NCI-H2227 treated with DMSO at 0.1 percent for 48 hours (cell line): ENCODE measurements around the gene SPATA17.

Experiments
- DNase-seq: peaks from one replicate; lab custom pipeline; 2025; lab: John Stamatoyannopoulos, UW

Gene SPATA17

DNA sequence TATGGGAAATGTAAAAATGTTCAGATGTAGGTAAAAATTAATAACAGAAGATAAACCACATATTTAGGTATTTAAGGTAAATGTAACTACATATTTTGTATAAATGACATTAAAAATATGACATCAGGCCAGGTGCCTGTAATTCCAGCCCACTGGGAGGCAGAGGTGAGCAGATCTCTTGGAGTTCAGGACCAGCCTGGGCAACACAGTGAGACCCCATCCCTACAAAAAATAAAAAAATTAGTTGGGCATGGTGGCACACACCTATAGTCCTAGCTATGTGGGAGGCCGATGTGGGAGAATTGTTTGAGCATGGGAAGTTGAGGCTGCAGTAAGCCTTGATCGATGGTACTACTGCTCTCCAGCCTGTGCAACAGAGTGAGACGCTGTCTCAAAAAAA is 216.5 kb downstream of the SPATA17 start:
- no peak for DNase-seq

DNA sequence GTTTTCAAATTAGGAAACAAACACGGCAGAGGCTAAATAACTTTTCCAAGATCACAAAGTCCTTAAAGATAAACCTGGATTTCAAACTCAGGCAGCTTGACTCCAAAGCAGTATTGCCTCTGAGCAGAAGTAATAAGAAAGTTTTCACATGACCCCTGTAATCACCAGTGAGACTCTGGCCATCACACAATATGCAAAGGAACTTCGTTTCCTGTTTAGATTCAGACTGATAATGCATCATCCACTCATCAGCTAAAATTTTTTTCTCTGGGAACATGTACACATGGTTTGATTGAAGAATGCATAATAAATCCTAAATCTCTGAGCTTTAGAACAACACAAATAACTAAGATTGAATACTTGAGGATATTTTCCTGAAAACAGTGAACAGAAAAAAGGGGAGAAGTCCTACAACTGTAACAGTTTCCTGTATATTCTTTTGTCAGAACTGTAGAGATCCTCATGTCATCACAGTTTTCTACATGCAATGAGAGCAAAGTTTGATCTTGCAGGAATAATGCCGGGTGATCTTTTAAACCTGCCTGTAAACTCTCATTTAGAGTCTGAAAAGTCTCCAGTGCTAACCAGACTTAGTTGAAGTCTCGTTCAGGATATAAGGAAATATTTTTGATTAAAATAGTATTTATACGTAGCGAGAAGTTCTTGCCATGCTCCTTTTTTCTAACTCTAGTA is 225.3 kb downstream of the SPATA17 start:
- no peak for DNase-seq

DNA sequence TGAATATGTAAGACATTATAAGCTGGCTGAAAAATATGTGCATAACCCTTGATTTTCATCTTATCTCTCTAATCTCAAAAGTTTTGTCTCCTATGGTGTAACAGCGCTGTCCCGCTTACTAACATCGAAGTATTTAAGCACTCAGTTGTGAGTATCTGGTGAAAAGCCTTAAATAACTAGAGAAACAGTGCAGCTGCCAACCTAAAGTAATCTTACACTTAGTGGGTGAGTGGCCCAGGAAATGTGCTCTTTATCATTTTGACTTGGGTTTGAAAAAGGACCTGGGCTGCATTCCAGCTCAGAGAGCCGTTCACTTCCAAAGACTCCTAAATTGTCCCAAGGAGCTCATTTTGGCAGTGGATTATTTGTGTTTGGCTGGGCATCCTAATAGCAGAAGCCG is 225.9 kb downstream of the SPATA17 start:
- DNase-seq, result no peak

DNA sequence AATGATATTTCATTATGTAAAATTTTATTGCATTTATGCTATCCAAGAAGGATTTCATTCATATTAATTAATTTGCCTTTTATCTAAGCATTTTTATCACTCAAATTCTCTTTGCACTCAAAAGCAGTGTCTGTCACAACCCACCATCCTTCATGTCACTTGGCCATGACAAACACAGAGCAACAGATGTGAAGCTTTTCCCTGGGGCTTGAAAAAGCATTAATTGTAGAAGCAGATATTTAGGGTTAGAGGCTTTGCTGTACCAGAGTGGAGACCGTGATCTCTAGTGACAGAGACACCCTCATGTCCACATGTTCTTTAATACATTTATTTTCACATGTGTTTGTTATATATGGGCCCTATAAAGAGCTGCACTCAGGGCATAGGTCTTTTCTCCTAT is 230.5 kb downstream of the SPATA17 start:
- no peak for DNase-seq

DNA sequence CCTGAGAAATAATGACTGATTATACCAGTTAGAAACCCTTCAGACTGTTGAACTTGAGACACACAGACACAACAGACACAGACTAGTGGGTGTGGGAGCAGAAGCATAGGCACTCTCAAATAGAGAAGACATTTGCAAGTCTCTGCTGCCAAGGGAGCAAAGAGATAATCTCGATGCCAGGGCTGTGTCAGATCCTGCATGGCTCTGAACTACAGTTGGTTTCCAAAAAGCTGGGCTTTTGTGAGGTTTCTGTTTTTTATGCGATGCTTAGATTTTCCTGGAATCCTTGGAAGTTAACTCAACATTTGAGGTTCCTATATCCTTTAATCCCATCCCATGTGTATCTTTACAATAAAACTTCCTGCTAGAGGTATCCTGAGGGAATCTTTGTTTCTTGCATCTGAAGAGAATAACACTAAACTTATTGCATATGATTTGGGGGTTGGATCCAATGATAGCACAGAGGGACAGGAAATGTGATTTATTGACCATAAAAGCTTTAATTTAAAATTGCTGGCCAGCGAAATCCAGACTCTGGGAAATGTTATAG is 236.4 kb downstream of the SPATA17 start:
- no peak for DNase-seq

DNA sequence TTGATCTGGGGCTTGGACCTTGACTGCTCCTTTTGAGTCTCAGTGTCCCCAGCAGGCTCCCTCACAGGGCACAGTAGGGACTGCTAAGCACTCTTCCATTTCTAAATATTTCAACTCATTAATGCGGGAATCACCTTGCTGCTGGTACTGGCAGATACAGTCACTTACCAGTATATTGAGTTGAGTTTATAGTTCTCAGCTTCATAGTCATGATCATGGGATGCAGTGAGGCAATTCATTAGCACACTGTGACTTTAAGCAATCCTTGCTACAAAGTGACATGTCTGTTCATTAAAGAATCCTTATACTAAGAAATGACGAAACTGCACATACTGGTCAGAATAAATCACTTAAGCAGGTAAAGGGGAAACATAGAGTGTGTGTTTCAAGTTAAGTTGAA is 240.8 kb downstream of the SPATA17 start:
- no peak for DNase-seq

DNA sequence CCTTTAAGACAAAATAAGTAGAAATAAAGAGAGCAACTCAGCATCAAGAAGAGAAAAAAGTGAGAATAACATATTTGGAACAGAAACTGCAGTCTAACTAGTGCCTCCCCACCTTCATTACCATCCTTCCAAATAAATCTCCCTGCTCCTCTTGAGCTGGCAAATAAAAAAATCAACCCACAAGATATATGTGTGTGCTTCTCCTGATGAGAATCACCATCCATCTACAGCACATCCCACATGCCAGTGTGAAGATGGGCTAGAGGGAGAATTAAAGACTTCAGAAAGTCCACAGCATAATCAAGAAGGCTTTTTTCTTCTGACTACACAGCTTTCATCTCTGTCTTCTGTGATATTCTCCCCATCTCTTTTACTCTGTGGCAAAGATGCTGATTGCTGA is 244.1 kb downstream of the SPATA17 start:
- no peak for DNase-seq

DNA sequence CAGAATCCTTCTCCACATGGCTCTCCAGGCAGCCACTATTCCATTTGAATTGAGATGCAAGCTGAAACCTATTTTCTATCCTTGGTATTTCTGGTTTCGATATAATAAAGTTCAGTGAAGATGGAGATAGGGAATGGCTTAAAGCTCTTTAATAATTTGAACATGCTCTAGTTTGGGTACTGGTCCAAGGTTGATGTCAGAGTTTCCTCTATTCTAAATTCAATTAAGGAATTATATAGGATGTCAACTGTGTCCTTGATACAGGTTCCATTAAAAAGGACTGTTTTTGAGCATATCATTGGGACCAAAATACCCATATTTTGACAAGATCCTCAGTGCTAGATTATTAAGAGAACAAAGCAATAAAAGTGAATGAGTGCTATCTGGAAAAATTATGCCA is 245.3 kb downstream of the SPATA17 start:
- no peak for DNase-seq

DNA sequence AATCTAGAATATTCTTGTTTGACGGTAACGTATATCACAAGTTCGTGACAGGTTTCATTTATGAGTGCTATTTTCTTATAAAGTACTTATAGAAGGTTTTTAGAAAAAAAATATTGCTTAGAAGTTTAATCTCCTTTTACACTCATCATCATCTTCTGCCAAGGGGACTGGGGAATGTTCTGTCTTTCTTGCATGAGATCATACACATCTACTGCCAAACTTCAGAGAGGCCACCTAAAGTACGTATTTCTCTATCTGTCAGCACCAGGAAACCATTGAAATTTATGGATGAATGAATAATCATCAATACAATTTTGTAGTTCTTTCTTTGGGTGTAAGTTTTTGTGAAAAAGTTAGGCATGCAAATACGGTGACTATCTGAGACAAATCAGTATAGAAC is 245.8 kb downstream of the SPATA17 start:
- DNase-seq, result no peak

DNA sequence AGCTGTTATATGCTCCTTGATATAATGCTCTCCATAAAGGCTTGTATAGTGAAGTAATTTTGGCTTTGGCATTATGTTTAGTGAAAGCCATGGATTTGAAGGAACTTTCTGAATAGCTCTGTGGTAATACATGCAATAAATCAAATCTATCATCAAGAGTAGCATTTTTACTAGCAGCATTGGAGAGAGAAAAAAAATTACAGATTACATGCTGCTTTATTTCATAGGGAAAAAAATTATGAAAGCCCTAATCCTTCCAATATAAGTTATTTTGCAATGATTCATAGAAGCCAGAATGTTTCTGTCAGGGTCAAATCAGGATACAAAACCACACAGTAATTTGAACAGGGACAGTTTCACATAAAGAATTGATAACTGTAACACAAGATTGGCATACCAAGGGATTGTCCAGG is 250.0 kb downstream of the SPATA17 start:
- DNase-seq, result no peak

DNA sequence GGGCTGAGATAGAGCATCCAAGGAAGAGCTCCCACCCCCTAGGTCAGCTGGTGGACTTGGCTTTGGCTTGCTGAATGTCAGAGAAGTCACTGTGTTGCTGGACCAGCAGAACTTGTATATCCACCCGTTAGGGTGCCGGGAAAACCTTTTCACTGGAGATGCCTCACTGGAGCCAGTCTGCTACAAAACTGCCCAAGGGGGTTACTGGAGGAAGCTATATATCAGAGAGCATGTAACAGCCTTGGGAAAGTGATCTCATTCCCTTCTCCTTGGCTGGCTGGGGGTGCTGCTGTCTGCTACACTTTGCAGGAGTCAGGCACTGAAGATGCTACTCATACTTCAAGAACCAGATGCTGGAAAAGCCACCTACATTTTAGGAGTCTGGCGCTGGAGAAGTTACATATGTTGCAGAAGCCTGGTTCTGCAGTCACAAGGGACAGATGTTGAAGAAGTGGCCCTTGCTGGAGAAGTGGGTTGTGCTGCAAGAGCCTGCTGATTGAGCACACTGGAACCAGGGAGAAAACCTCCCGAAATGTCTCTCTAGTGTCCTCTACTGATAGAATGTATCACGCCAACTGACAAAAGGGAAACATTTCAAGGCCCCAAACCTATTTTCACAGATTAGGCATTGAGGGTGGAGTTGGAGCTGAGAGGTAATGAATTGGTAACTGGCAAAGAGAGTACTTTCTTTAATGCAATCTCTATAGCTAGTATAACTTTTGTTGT is 250.6 kb downstream of the SPATA17 start:
- DNase-seq, result no peak

DNA sequence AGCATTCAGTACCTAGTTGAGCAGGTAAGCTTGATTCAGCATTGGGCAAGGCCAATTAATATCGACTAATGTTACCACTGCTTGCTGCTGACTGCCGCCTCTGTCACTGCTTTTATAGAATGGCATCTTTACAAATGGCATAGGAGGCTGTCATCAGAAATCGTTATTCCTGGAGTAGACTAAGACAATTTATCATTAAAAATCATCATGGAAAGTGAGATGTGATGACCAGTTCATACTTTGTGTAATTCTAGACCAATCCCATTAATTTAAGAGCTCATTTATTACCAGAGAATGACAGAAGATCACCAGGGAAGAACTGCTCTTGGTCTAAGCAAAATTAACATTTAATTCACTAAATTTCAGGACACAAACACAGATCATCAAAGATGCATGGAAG is 254.0 kb downstream of the SPATA17 start:
- DNase-seq, result no peak

DNA sequence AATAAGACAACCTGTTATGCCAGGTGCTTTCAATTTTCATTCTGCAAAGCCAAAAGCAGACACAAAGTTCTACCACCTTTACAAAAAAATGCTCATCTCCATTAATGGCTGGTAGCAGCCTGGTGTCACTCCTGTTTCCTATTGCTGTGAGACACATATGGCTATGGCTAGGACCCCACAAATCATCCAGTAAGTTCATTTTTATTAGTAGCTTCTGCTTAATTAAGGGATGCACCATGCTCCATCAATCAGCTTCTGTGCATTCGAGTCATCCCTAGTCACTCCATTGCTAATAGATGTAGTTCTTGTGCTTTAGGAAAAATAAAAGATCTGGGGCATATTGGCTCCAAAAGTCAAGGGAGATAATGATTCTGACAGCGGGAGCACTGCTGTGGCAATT is 257.2 kb downstream of the SPATA17 start:
- no peak for DNase-seq

DNA sequence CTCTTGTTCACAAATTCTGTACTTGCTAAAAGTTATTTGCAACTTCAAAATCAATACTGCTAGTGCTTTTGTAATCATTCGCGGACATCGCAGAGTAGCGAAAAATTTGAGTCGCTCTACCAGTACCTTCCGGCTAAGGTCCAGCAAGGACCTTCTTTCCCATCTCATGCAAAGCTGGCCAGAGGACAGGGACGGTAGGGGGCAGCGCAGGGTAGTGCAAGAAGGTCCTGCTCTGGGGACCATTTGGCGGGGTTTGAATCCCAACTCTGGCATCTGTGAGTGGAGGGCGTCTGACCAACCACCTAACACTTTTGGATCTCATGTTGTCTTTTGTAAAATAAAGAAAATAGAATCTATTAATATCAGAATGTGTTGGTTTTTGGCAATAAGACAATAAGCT is 258.3 kb downstream of the SPATA17 start:
- no peak for DNase-seq

DNA sequence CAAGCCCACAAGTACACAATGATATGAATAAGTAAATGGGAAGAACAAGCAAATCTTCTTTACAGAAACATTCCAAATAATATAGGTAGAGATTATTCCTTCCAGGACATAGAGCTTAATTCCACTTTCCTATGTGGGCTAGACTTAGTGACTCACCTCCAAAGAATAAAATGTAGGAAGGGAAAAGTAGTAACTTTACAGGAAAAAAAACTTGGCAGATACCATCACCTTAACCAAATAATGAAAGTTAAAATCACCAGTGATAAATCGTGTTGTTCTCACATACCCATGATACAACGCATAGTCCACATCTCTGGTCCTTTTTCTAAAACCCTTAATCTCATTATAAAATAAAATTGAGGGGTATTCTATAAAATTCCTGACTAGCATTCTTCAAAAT is 260.8 kb downstream of the SPATA17 start:
- no peak for DNase-seq

DNA sequence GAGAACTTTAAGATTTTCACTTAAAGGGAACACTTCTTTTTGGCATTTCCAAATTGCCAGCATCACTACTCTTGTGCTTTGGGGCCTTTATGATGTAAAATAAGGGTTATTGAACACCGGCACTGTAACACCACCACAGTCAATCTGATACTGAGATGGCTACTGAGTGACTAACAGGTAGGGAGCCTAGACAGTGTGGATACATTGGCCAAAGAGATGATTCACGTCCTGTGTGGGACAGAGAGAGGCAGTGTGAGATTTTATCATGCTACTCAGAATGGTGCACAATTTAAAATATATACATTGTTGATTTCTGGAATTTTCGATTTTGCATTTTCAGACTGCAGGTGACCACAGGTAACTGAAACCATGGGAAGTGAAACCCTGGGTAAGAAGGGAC is 261.6 kb downstream of the SPATA17 start:
- DNase-seq, result no peak

DNA sequence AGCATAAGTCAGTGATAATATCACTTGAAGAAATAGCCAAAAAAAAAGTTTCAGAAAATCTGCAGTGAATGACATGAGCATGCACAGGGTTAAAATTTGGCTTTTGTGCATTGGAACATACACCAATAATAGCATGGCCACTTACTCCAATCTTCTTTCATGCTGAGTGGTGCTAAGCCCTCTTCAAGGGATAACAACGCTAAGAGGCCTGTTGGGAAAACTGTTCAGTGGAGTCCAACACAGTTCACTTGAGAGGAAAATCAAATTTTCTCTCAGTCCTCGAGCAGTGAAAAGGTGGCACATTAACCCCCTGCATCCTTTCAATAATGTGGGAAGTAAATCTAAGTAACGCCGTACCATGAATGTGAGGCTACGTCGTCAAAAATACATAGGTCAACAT is 264.7 kb downstream of the SPATA17 start:
- peak; percentile 22 for DNase-seq

DNA sequence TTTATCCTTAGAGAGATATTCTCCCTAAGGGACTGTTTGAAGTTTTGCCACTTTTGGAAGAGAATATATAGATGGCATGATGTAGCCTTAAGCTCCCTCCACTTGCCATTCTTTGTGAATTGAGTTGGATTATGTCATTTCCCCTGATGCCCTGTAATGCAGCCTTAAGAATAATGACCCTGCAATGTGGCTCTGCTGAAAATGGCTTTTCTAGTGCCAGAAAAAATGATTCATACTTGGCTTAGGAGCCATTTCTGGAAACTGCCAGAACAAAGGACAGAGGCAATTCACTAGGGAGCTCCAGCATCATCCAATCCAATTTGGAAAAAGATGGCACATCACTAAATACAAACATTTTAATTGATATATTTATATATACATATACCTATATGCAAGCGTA is 265.3 kb downstream of the SPATA17 start:
- no peak for DNase-seq

DNA sequence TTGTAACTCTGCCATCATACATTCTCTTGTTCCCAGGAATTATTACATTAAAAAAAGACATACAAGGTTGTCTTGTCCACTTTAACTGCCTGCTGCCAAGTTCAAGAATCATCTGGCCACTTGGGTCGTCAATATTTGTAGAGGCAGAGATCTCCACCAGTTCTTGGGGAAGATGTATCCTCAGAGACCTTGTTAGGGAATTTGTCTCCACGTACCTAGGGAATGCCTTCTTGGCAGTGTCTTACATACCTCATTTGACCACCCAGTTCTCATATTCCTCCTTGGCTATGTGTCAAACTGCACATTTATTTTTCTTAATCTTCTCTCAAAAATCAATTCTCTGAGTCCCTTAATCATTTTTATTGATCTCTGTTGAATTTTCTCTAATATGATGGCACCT is 266.0 kb downstream of the SPATA17 start:
- no peak for DNase-seq

DNA sequence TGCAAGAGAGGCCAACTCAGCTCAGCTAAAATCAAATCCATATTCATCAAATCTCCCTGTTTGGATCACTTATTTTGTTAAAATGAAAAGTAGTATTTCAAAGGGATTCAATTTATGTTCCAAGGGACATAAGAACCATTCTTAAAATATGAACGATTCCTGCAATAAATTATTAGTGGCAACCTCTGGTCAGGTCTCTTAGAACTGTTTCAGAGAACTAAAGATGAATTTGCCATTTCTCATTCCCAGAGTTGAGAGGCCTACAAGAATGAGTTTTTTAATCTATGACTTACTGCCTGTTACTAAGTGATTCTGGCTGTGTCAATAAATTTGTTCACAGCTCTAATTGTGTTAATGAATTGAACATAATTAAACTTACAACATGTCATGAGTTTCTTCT is 268.5 kb downstream of the SPATA17 start:
- DNase-seq, result no peak

DNA sequence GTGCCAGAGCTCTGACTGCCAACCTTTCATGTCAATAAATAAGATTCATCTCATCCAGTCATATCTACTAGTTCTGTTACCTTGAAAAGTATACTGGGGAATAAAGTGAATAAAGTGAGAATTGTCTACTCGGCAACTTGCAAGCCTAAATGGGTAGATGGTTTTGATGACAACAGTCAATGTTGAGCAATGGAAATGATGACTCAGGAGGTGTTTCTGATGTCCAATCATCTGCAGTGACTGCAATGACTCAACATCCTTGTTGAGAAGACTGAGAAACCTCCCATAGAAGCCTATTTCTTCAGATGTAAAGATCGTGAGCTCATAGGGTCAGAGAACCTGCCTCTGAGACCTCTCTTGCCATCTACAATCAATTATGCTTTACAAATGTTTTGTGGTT is 276.4 kb downstream of the SPATA17 start:
- DNase-seq, result no peak

DNA sequence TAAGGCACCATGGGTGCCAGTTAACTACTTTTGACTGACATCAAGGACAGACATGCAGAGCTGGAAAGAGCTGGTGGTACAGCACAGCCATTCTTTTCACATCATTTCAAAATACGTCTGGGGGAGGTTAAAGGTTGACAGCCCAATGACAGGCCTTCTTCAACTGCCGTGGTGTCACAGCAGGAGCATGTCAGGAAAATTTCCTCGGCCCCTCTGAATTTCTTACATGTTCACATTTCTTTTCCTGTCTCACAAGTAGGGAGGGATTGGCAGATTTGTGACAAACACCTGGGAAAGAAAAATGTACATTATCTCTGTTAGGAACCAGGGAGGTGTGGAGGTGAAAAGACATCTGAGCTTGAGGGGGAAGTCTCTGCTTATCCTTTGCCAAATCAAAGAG is 279.1 kb downstream of the SPATA17 start:
- no peak for DNase-seq

DNA sequence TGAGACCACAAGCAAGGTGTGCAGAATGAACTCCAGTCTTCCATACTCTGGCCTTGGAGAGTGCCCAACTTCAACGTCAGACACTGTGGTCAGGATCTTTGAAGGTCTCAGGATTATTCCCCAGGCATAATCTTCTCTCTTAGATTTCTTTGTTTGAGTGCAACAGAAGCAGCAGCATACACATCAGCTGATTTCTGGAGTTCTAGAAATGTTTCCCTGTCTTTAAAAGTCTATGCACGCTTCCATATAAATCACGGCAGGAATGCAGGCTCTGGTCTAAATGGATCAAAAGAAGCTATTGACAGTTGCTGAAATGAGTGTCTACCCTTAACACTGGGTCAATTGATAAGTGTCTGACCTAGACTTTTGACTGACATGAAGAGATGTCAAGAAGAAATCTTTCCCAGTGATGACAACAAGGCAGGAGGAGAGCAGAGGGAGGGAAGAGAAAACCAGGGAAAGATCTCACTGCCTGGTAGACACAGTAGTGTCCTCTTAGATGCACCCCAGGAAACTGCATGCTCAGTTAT is 279.7 kb downstream of the SPATA17 start:
- DNase-seq, result no peak
